ENCODE results near the gene TRIM24.
"Not testable (repeated sequence)": the region's sequence is repeated elsewhere in the genome, so short reads cannot be mapped to it uniquely, and the experiment has no call there.

TRIM24 gene

DNA sequence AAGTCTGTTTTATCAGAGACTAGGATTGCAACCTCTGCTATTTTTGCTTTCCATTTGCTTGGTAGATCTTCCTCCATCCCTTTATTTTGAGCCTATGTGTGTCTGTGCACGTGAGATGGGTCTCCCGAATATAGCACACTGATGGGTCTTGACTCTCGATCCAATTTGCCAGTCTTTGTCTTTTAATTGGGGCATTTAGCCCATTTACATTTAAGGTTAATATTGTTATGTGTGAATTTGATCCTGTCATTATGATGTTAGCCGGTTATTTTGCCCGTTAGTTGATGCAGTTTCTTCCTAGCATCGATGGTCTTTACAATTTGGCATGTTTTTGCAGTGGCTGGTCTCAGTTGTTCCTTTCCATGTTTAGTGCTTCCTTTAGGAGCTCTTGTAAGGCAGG is 29.1 kb downstream of the TRIM24 start:
- not testable (repeated sequence) for H3K4me3 ChIP-seq (ENCODE audit: low read length); H3K36me3 ChIP-seq (ENCODE audit: control insufficient read depth, insufficient read depth, low read length); H3K9ac ChIP-seq (ENCODE audit: low read length); H3K4me1 ChIP-seq (ENCODE audit: control insufficient read depth, insufficient read depth, low read length); H3K27me3 ChIP-seq (ENCODE audit: control insufficient read depth, insufficient read depth, low read length); H3K27ac ChIP-seq (ENCODE audit: low read depth, low read length)

DNA sequence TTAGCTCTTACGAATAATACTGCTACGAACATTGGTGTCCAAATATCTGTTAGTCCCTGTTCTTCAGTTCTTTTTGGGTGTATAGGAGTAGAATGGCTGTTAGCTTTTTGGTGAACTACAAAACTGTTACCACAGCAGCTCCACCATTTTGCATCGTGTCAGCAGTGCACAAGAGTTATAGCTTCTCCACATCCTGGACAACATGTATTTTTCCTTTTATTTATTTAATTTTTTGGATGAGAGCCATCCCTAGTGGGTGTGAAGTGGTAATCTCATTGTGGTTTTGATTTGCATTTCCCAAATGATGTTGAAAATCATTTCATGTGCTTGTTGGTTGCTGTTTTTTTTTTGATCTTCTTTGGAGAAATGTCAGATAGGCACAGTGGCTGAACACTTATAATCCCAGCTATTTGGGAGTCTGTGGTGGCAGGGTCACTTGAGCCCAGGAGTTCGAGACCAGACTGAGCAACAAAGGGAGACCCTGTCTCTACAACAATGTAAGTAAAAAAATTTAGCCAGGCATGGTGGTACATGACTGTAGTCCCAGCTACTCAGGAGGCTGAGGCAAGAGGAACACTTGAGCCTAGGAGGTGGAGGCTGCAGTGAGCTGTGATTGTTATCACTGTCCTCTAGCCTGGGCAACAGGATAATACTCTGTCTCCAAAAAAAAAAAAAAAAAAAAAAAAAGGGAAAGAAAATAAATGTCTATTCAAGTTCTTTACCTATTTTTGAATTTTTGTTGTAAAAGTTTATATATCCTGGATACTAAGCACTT is 31.7 kb downstream of the TRIM24 start:
- no peak overlapping the region for H3K9ac ChIP-seq (ENCODE audit: low read length)
- H3K27ac ChIP-seq (ENCODE audit: low read depth, low read length): no peak overlapping the region
- no peaks in the 10 kb centered on the region for H3K4me1 ChIP-seq (ENCODE audit: control insufficient read depth, insufficient read depth, low read length)
- H3K27me3 ChIP-seq (ENCODE audit: control insufficient read depth, insufficient read depth, low read length): no peaks in the 10 kb centered on the region
- H3K4me3 ChIP-seq (ENCODE audit: low read length): no peak overlapping the region
- H3K36me3 ChIP-seq (ENCODE audit: control insufficient read depth, insufficient read depth, low read length): no peaks in the 10 kb centered on the region

DNA sequence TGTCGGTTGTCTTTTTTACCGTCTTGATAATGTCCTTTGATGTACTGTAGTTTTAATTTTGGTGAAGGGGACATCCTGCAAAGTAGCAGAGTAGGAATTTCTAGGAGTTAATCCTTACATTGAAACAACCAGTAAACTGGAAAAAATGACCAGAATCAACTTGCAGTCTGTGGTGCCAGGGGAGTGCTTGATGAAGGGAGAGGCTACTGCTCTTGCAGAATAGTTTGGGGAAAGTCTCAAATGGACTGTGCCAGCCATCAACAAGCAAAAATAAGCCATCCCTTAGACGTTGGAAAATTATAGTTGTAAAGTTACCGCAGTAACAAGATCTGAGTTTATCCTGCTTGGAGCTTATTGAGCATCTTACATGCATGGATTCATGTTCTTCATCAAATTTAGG is 32.4 kb downstream of the TRIM24 start:
- no peak overlapping the region for H3K27ac ChIP-seq (ENCODE audit: low read depth, low read length)
- H3K4me3 ChIP-seq (ENCODE audit: low read length): no peak overlapping the region
- H3K4me1 ChIP-seq (ENCODE audit: control insufficient read depth, insufficient read depth, low read length): no peaks in the 10 kb centered on the region
- H3K27me3 ChIP-seq (ENCODE audit: control insufficient read depth, insufficient read depth, low read length): no peaks in the 10 kb centered on the region
- H3K9ac ChIP-seq (ENCODE audit: low read length): no peak overlapping the region
- no peaks in the 10 kb centered on the region for H3K36me3 ChIP-seq (ENCODE audit: control insufficient read depth, insufficient read depth, low read length)

DNA sequence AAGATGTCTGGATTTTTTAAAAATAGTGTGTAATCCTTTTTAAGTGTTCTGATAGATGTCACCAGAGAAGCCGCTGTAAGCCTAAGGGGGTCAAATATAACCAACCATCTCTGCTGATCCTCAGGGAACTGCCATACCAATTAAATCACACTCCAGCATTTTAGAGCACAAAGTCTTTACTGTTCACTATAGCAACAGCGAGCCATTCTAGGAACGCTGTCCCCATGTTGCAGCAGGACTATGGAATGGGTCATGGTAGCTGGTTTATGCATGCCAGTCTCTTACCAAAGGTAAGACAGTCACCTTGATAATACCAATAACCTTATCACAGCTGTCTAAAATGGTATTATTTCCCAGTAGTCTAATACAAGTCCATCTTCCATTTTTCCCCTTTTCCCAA is 33.5 kb downstream of the TRIM24 start:
- H3K27me3 ChIP-seq (ENCODE audit: control insufficient read depth, insufficient read depth, low read length): no peaks in the 10 kb centered on the region
- no peak overlapping the region for H3K4me3 ChIP-seq (ENCODE audit: low read length)
- H3K27ac ChIP-seq (ENCODE audit: low read depth, low read length): no peak overlapping the region
- no peak overlapping the region for H3K9ac ChIP-seq (ENCODE audit: low read length)
- H3K4me1 ChIP-seq (ENCODE audit: control insufficient read depth, insufficient read depth, low read length): no peaks in the 10 kb centered on the region
- no peaks in the 10 kb centered on the region for H3K36me3 ChIP-seq (ENCODE audit: control insufficient read depth, insufficient read depth, low read length)

DNA sequence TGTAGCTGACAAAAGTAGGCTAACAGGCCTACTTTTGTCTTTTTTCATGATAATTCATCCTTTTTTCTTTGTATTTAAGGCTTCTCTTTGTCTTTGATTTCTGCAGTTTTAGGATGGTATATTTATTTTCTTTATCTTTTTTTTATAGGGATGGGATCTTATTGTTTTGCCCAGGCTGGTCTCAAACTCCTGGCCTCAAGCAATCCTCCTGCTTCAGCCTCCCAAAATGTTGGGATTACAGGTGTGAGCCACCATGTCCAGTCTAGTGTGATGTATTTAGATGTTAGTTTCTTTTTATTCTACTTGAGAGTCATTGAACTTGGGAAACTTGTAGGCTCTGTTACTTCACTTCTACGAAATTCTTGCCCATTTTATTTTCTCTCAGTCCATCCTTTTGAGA is 35.4 kb downstream of the TRIM24 start:
- Histone ChIP-seq H3K9ac (ENCODE audit: low read length) (no peak overlapping the region), H3K4me3 (ENCODE audit: low read length) (no peak overlapping the region), H3K27me3 (ENCODE audit: control insufficient read depth, insufficient read depth, low read length) (no peaks in the 10 kb centered on the region), H3K4me1 (ENCODE audit: control insufficient read depth, insufficient read depth, low read length) (no peaks in the 10 kb centered on the region), H3K27ac (ENCODE audit: low read depth, low read length) (no peak overlapping the region), H3K36me3 (ENCODE audit: control insufficient read depth, insufficient read depth, low read length) (no peaks in the 10 kb centered on the region)

DNA sequence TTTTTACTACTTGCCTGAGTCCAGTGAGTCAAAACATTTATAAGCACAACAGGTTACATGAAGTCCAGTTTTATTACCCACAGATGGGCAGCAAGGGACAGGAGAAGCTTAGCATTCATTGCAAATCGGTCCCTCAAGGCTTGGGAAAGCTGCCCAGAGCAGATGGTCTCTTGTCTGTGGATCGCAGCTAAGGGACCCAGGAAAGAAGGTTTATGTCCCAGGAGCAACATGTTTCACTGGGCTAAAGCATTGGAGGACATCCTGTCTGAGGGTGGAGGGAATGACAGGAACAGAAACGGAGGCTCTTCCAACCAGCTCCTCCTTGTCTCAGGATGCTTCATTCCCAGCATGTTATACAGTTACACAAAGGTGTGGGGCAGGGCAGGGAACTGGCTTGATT is 39.3 kb downstream of the TRIM24 start:
- no peaks in the 10 kb centered on the region for H3K4me1 ChIP-seq (ENCODE audit: control insufficient read depth, insufficient read depth, low read length)
- no peak overlapping the region for H3K27ac ChIP-seq (ENCODE audit: low read depth, low read length)
- H3K4me3 ChIP-seq (ENCODE audit: low read length): no peak overlapping the region
- H3K36me3 ChIP-seq (ENCODE audit: control insufficient read depth, insufficient read depth, low read length): no peaks in the 10 kb centered on the region
- H3K9ac ChIP-seq (ENCODE audit: low read length): no peak overlapping the region
- H3K27me3 ChIP-seq (ENCODE audit: control insufficient read depth, insufficient read depth, low read length): no peaks in the 10 kb centered on the region

DNA sequence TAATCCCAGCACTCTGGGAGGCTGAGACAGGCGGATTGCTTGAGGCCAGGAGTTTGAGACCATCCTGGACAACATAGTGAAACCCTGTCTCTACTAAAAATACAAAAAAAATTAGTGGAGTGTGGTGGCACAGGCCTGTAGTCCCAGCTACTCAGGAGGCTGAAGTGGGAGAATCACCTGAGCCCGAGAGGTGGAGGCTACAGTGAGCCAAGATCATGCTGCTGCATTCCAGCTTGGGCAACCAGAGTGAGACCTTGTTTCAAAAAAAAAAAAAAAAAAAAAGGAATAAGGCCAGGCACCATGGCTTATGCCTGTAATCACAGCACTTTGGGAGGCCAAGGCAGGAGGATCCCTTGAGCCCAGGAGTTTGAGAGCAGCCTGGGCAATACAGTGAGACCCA is 40.2 kb downstream of the TRIM24 start:
- not testable (repeated sequence) for H3K27me3 ChIP-seq (ENCODE audit: control insufficient read depth, insufficient read depth, low read length); H3K4me1 ChIP-seq (ENCODE audit: control insufficient read depth, insufficient read depth, low read length); H3K36me3 ChIP-seq (ENCODE audit: control insufficient read depth, insufficient read depth, low read length); H3K9ac ChIP-seq (ENCODE audit: low read length); H3K4me3 ChIP-seq (ENCODE audit: low read length); H3K27ac ChIP-seq (ENCODE audit: low read depth, low read length)

DNA sequence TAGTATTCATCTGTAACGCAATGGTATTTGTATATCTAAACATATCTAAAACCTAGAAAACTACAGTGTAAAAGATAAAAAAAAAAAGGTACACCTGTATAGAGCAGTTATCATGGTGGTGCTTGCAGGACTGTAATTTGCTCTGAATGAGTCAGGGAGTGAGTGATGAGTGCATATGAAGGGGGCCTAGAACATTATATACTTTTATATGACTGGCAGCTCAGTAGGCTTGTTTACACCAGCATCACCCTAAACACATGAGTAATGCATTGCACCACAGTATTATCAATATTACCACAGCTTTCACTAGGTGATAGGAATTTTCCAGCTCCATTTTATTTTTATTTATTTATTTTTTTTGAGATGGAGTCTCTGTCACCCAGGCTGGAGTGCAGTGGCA is 40.8 kb downstream of the TRIM24 start:
- H3K4me3 ChIP-seq (ENCODE audit: low read length): no peak overlapping the region
- no peak overlapping the region for H3K9ac ChIP-seq (ENCODE audit: low read length)
- H3K4me1 ChIP-seq (ENCODE audit: control insufficient read depth, insufficient read depth, low read length): no peaks in the 10 kb centered on the region
- no peaks in the 10 kb centered on the region for H3K36me3 ChIP-seq (ENCODE audit: control insufficient read depth, insufficient read depth, low read length)
- H3K27ac ChIP-seq (ENCODE audit: low read depth, low read length): no peak overlapping the region
- H3K27me3 ChIP-seq (ENCODE audit: control insufficient read depth, insufficient read depth, low read length): no peaks in the 10 kb centered on the region

DNA sequence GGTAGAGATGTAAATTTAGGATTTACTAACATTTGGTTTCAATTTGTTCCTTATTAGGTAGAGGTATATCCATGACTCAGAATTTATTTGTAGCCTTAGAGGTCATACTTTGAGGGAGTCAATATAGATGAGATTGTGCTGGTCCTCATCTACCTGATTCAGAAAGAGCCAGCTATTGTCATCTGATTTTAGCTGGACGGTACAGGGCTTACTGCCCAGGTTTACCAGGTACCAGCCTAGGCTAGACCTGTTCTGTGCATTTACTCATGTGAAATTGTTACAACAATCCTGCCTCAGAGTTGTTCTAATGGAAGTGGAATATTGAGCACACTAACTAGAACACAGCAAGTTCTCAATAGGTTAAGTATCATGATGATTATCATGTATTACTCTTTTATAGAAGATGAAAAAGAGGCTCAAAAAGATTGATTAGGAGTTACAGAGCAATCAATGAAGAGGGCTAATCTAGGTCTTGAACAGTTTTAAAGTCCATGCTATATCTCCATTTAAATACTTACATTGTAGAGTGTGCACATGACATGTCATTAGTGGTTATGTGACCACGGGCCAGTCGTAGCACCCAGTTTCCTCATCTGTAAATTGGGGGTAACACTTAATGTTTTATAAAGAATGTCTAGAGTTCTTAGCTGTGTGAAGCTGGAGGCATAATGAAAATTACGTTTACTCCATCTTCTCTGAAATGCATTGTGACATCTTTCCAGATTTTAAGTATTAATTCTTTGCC is 42.1 kb downstream of the TRIM24 start:
- Histone ChIP-seq H3K27ac (ENCODE audit: low read depth, low read length) (no peak overlapping the region), H3K9ac (ENCODE audit: low read length) (no peak overlapping the region), H3K4me3 (ENCODE audit: low read length) (no peak overlapping the region), H3K27me3 (ENCODE audit: control insufficient read depth, insufficient read depth, low read length) (no peaks in the 10 kb centered on the region), H3K36me3 (ENCODE audit: control insufficient read depth, insufficient read depth, low read length) (no peaks in the 10 kb centered on the region), H3K4me1 (ENCODE audit: control insufficient read depth, insufficient read depth, low read length) (no peaks in the 10 kb centered on the region)

DNA sequence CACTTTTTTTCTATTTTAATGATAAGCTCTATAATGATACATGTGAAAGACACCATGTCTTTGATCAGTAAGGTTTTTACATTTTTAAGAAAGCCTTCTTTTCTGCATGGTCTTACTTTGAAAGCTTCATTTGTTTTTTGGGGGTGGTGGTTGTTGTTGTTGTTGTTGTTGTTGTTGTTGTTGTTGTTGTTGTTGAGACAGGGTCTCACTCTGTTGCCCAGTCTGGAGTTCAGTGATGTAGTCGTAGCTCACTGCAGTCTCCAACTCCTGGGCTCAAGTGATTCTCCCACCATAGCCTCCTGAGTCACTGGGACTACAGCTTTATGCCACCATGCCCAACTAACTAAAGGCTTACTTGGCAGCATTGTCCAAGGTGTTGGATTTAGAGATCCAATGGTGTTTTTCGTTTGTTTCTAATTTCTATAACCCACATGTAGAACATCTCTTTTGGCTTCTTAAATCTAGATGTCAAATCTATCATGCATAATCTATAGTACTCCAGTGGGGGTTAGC is 45.4 kb downstream of the TRIM24 start:
- Histone ChIP-seq H3K36me3 (ENCODE audit: control insufficient read depth, insufficient read depth, low read length) (no peaks in the 10 kb centered on the region), H3K4me3 (ENCODE audit: low read length) (no peak overlapping the region), H3K9ac (ENCODE audit: low read length) (no peak overlapping the region), H3K27ac (ENCODE audit: low read depth, low read length) (no peak overlapping the region), H3K4me1 (ENCODE audit: control insufficient read depth, insufficient read depth, low read length) (no peaks in the 10 kb centered on the region), H3K27me3 (ENCODE audit: control insufficient read depth, insufficient read depth, low read length) (no peaks in the 10 kb centered on the region)

DNA sequence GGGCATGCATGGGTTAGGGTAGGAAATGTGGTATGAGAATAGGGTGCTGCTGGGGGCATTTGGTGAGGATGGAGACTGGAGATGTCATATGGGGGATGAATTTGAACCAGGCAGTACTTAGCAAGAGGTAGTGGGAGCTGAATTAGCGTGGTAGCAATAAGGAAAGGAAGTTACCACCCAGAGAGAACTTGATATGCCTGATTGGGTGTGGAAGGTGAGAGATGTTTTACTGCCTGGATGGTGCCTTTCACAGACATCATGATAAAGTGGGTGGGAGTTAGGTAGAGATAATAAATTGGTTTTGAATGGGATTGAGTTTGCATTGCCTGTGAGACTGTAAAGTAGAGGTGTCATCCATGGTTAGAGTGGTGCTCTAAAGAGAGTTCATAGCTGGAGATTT is 46.7 kb downstream of the TRIM24 start:
- Histone ChIP-seq H3K27me3 (ENCODE audit: control insufficient read depth, insufficient read depth, low read length) (no peaks in the 10 kb centered on the region), H3K27ac (ENCODE audit: low read depth, low read length) (no peak overlapping the region), H3K36me3 (ENCODE audit: control insufficient read depth, insufficient read depth, low read length) (no peaks in the 10 kb centered on the region), H3K9ac (ENCODE audit: low read length) (no peak overlapping the region), H3K4me3 (ENCODE audit: low read length) (no peak overlapping the region), H3K4me1 (ENCODE audit: control insufficient read depth, insufficient read depth, low read length) (no peaks in the 10 kb centered on the region)

DNA sequence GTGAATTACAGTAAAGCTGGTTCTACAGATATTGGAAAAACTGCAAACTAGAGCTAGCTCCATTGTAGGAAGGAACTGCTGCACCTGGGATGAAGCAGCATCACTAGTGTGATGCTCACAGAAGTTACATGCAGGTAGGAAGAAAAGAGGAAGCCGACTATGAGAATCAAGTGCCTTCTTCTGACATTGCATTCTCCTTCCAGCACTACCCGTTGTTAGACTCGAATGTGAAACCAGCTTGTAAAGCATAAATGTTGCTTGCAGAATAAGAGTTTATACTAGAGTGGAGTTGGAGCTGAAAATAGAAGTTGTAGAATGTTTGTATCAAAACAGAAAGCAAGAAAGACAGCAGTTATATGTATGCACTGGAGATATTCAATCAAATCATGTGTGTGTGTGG is 49.9 kb downstream of the TRIM24 start:
- H3K4me1 ChIP-seq (ENCODE audit: control insufficient read depth, insufficient read depth, low read length): no peaks in the 10 kb centered on the region
- no peaks in the 10 kb centered on the region for H3K27me3 ChIP-seq (ENCODE audit: control insufficient read depth, insufficient read depth, low read length)
- no peak overlapping the region for H3K27ac ChIP-seq (ENCODE audit: low read depth, low read length)
- no peak overlapping the region for H3K9ac ChIP-seq (ENCODE audit: low read length)
- H3K36me3 ChIP-seq (ENCODE audit: control insufficient read depth, insufficient read depth, low read length): no peaks in the 10 kb centered on the region
- H3K4me3 ChIP-seq (ENCODE audit: low read length): no peak overlapping the region
